ENCODE data around the gene TMTC1. TPM values are rescaled to one million over a fixed set of nuclear protein-coding genes. Genes with fewer than 3 reads are reported as not detected.

Gene TMTC1
- total and polyA plus RNA-seq, 4 donors, result 3.0 to 33.6 (median 6.0) TPM

DNA sequence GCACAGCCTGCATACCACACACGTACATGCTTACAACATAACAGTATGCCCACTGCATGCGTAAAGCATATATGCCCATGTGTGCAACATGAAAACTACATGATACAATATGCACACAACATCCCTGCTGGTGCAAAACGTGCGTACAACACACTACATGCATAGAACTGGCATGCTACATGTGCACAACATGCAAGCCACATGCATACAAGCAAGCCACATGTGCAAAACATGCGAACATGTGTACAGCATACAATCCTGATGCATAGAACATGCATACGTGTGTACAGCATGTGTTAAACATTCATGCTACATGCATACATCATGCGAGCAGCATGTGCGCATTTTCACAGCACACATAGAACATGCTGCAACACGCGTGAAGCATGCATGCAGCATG is 8.4 kb upstream of the TMTC1 start:
- no peak for ATAC-seq (ENCODE audit: insufficient read depth, low FRiP score)
- Histone ChIP-seq H3K36me3 (ENCODE audit: control insufficient read depth in 4 of 4, insufficient read depth in 4 of 4, low read length in 4 of 4) (no peaks in the 10 kb centered on the region), H3K9ac (ENCODE audit: insufficient read depth in 1 of 2, low read length in 2 of 2) (no peak overlapping the region), H3K4me1 (ENCODE audit: control insufficient read depth in 5 of 5, insufficient read depth in 5 of 5, low read length in 5 of 5) (peaks cover 0 to 12% (median 0%) of the 10 kb centered on the region in 5 donors), H3K27ac (ENCODE audit: low read depth in 1 of 2, low read length in 1 of 2) (no peak overlapping the region), H3K9me3 (ENCODE audit: control insufficient read depth in 4 of 4, insufficient read depth in 3 of 4, low read length in 3 of 4) (peaks cover 0 to 6% (median 5%) of the 10 kb centered on the region in 4 donors), H3K4me3 (no peak overlapping the region), H3K27me3 (ENCODE audit: control insufficient read depth in 3 of 3, insufficient read depth in 3 of 3, low read length in 2 of 3) (no peaks in the 10 kb centered on the region)
- no peak for TF ChIP-seq CTCF (IDR thresholded peaks at IDR 0.05; ENCODE audit: control extremely low read depth, extremely low read depth)
- DNase-seq, result no peak
- WGBS, 2 donors, result 94 to 96% methylated on average over 10 of the region's 10 CpGs

GRCh38 chr12:29782871-29783772 is 620 bp downstream of the TMTC1 start:
- TF ChIP-seq CTCF (IDR thresholded peaks at IDR 0.05; ENCODE audit: control extremely low read depth, extremely low read depth), result no peak
- Histone ChIP-seq H3K9me3 (ENCODE audit: control insufficient read depth in 4 of 4, insufficient read depth in 3 of 4, low read length in 3 of 4) (peaks cover 0 to 6% (median under 1%) of the 10 kb centered on the region in 4 donors), H3K27me3 (ENCODE audit: control insufficient read depth in 3 of 3, insufficient read depth in 3 of 3, low read length in 2 of 3) (peaks cover 2 to 44% (median 31%) of the 10 kb centered on the region in 3 donors), H3K27ac (ENCODE audit: low read depth in 1 of 2, low read length in 1 of 2) (peak overlapping the region; percentile 22 to 74), H3K4me1 (ENCODE audit: control insufficient read depth in 5 of 5, insufficient read depth in 5 of 5, low read length in 5 of 5) (peaks cover 0 to 20% (median 0%) of the 10 kb centered on the region in 5 donors), H3K4me3 (peak overlapping the region; percentile 72), H3K36me3 (ENCODE audit: control insufficient read depth in 4 of 4, insufficient read depth in 4 of 4, low read length in 4 of 4) (no peaks in the 10 kb centered on the region), H3K9ac (ENCODE audit: insufficient read depth in 1 of 2, low read length in 2 of 2) (no peak overlapping the region)
- peak; percentile 33 to 45 (median 37) for DNase-seq
- 1 to 2% methylated on average over 66 to 82 of the region's 82 CpGs for WGBS, 2 donors
- ATAC-seq (ENCODE audit: insufficient read depth, low FRiP score), result peak; percentile 43

GRCh38 chr12:29782285-29782870 is 1.4 kb downstream of the TMTC1 start:
- Histone ChIP-seq H3K9ac (ENCODE audit: insufficient read depth in 1 of 2, low read length in 2 of 2) (no peak overlapping the region), H3K36me3 (ENCODE audit: control insufficient read depth in 4 of 4, insufficient read depth in 4 of 4, low read length in 4 of 4) (no peaks in the 10 kb centered on the region), H3K27ac (ENCODE audit: low read depth in 1 of 2, low read length in 1 of 2) (peak overlapping the region; percentile 22 to 74), H3K4me3 (peak overlapping the region; percentile 72), H3K4me1 (ENCODE audit: control insufficient read depth in 5 of 5, insufficient read depth in 5 of 5, low read length in 5 of 5) (peaks cover 0 to 20% (median 0%) of the 10 kb centered on the region in 5 donors), H3K27me3 (ENCODE audit: control insufficient read depth in 3 of 3, insufficient read depth in 3 of 3, low read length in 2 of 3) (peaks cover 2 to 44% (median 31%) of the 10 kb centered on the region in 3 donors), H3K9me3 (ENCODE audit: control insufficient read depth in 4 of 4, insufficient read depth in 3 of 4, low read length in 3 of 4) (peaks cover 0 to 6% (median under 1%) of the 10 kb centered on the region in 4 donors)
- 6 to 9% methylated on average over 16 of the region's 16 CpGs for WGBS, 2 donors
- ATAC-seq (ENCODE audit: insufficient read depth, low FRiP score), result peak; percentile 56
- no peak for TF ChIP-seq CTCF (IDR thresholded peaks at IDR 0.05; ENCODE audit: control extremely low read depth, extremely low read depth)
- peak in 2 of 3 donors; percentile 36 to 53 for DNase-seq
